ENCODE results near the gene PODXL2.

PODXL2 gene

DNA sequence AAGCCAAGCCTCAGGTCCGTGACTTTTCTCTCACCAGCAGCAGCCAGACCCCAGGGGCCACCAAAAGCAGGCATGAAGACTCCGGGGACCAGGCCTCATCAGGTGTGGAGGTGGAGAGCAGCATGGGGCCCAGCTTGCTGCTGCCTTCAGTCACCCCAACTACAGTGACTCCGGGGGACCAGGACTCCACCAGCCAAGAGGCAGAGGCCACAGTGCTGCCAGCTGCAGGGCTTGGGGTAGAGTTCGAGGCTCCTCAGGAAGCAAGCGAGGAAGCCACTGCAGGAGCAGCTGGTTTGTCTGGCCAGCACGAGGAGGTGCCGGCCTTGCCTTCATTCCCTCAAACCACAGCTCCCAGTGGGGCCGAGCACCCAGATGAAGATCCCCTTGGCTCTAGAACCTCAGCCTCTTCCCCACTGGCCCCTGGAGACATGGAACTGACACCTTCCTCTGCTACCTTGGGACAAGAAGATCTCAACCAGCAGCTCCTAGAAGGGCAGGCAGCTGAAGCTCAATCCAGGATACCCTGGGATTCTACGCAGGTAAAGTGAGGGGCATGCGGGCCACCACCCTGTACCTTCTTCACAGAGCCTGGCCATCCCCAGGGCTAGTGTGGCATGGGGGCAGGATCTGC, 31.8 kb downstream of the PODXL2 start:
- no peak for DNase-seq

DNA sequence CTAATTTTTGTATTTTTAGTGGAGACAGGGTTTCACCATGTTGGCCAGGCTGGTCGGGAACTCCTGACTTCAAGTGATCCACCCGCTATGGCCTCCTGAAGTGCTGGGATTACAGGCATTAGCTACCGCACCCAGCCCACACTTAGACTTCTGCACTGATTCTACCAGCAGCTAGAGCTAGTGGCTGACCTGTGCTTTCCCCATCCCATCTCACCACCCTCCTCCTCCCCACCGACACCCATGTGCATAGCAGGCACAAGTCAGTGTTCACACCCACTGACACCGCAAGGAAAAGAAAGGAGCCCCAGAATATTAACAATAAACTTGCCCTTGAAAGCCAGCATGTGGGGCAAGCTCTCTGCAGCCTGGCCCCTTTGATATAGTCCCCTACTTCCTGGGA, 32.6 kb downstream of the PODXL2 start:
- no peak for DNase-seq

DNA sequence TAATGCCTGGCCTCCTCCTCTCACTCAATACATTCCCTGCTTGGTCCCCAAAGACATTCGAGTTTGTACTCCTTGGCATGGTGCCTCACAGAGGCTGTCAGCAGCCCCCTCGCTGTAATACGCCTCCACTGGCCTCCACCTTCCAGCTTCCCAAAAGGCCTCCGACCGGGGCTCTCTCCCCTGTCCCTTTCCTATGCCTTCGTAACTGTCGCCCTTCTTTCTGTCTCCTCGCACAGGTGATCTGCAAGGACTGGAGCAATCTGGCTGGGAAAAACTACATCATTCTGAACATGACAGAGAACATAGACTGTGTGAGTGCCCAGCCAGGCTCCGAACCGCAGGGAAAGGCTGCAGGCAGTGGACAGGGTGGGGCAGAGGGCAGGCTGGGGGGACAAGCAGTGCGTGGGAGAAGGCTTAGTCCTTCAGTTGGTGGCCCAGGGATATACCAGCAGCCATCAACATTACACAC, 33.0 kb downstream of the PODXL2 start:
- DNase-seq: no peak

DNA sequence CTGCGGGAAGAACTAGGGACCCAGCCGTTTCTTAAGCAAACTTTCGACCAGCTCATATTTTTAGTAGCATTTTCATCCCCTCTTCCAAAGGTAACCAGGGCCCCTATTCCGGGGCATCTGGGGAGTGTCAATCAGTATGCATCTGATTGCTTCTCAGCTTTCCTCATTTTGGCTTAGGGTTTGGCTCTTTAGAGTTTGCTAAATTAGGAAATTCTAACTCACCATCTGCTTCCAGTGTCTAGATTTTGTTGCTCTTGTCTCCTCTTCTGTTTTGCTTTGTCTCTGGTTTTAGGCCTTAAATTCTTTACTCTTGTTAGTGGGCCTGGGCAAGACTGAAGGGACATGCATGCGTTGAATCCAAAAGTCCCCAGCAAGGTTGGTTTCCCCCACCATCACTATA, 34.2 kb downstream of the PODXL2 start:
- no peak for DNase-seq

DNA sequence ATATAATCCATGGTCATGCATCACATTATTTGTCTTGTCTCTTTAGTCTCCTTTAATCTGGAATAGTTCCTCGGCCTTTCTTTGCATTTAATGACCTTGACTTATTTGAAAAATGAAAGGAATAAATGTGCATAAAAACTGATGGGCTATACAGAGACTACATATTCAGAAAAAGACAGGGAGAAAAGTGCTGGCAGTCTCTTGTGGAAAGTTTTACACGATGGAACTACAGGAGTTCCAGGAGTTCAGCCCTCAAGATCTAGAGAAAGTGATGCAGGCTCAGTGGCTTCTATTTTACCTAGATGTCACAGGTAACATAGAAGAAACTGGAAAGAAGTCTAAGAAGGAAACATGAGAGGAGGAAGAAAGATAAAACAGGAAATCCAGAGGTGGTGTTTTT, 36.2 kb downstream of the PODXL2 start:
- no peak for DNase-seq

DNA sequence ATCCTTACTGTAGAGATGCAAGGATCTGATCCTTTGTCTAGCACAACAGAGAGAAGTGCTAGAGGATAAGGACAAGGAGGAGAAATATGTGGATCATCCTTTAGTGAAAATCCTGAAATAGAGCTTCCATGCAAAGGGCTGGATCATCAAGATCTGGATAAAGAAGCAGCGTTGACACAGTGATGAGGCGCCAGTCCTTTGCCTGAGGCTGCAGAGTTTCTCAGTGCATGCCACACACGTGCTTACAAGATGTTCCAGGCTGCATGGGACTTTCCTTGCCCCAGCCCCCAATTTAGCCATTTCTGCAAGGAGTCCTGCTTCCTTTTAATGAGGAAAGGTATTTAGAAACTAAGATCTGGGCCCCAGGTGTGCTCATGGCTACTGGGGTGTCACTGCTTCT, 36.6 kb downstream of the PODXL2 start:
- DNase-seq: no peak

DNA sequence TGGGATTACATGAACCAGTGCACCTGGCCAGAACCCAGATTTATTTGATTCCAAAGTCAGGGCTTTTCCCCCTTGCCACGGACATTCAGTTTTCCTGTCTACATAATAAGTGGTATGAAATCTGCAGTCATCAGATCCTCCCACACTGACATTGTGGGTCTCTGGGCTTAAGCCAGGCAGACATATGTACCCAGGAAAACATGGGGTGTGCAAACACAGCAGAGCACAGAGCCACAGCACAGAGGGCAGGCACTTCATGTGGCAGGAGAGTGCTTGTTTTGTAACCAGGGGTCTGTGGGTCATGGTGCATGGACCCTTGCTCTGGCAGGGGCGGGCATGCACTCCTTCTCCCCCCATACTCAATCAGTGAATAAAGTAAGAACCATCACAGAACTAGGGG, 37.7 kb downstream of the PODXL2 start:
- DNase-seq: no peak

DNA sequence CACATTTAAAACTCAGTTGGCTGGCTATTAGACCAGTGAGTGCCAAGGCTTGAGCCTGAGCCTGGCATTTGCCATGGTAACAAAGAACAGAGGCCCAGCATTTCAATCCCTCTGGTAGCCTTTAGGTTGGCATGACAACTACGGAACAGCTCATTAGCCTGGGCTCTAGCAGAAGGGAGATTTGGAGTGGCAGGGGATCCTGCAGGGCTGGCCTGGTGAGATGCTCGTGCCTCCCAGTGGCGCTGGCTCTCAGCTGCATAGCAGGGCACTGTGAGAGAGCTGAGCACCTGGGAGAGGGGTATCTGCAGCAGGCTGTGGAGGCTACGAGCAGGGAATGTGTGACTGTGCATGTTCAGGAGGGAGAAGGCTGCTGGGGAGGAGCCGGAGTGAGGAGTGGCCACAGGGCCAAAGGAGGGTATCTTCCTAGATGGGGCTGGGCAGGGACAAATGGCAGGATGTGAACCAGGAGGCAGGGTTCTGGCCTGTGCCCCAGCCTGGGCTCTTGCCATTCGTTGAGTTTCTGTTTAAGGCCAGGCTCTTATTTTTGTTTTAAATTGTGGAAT, 38.2 kb downstream of the PODXL2 start:
- no peak for DNase-seq

DNA sequence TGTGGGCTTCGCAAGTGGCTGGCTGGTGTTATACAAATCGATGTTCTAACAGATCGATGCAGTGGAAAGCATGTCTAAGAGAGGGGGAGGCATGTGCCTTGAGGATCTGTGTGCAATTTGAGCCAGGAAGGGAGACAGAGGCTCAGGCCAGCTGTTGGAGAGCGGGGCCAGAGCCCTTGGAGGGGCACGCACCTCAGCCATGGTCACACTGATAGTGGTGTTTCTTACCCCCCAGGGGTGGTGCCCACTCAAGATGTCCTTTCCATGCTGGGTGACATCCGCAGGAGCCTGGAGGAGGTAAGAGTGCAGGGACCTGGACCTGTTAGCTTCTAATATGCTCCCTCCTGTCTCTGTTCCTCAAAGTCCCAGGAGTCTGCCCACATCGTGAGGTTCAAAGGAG, 39.9 kb downstream of the PODXL2 start:
- DNase-seq: no peak

DNA sequence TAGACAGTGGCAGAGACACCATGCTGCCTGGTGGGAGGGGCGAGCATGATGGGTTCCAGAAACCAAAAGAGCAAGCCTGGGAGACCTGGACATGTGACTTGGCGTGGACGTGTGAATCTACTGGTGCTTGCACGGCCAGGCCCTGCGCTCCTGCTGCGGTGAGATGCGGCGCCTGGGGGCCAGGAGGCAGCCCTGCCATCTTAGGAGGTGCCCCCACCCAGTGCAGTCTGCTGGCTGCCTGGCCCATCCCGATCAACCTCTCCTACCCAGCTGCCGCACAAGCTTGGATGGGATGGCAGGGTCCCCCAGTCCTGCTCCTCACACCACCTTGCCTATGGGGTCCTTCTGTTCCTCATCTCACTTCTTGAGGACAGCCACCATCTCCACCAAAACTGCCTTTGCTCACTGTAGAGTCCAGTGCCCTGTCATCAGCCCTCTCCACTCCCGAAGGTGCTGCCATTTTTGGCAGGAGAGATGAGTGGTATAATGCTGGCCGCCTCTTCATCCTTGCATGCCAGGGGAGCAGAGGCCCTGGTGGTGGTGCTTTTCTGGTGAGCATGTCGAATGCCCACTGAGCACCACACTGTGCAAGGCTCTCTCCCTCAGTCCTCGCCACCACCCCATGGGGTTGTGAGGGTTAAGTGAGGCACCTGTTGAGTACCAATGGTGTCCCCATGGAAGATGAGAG, 40.7 kb downstream of the PODXL2 start:
- no peak for DNase-seq

DNA sequence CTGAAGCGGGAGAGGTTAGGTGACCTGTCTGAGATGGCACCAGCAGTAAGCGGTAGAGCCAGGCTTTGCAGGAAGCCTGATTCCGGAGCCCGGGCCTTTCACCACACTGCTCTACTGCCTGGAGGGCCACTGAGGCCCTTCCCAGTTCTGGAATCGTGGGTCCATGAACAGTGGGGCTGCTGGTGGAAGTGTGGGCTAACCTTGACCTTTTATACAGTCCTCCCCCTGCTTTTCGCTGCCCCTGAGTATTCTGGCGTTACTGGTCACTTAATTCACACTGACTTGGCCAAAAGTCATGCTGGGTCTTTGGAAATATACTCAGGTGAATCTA, 41.2 kb downstream of the PODXL2 start:
- no peak for DNase-seq

DNA sequence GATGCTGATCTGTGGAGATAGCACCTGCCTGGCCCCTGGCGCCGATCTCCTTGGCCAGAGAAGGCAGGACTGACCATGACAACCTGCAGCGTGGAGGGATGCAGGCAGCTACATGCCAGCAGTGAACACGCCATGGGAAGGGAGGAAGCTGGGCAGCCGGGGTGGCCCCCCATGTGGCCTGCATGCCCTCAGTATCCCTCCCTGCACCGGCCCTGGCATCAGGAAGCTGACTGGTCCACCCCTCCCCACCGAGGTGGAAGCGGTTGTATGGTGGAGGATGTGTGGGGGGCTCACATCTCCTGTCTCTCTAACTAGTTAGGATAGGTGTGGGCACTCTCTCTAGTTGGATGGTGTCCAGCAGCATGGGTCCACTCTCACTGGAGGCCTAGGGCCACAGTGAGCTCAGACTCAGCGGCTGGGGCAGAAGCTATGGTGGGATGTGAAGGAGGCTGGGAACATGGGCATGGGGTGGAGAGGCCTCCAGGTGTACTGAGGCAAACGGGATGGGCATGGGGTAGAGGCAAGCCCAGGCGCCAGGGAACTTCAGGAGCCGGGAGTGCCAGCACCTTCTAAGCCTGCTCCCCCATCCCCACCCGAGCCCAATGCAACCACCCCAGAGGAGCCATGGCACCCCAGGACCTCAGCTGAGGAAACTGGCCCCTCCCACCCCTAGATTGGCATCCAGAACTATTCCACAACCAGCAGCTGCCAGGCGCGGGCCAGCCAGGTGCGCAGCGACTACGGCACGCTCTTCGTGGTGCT, 42.0 kb downstream of the PODXL2 start:
- DNase-seq: no peak

DNA sequence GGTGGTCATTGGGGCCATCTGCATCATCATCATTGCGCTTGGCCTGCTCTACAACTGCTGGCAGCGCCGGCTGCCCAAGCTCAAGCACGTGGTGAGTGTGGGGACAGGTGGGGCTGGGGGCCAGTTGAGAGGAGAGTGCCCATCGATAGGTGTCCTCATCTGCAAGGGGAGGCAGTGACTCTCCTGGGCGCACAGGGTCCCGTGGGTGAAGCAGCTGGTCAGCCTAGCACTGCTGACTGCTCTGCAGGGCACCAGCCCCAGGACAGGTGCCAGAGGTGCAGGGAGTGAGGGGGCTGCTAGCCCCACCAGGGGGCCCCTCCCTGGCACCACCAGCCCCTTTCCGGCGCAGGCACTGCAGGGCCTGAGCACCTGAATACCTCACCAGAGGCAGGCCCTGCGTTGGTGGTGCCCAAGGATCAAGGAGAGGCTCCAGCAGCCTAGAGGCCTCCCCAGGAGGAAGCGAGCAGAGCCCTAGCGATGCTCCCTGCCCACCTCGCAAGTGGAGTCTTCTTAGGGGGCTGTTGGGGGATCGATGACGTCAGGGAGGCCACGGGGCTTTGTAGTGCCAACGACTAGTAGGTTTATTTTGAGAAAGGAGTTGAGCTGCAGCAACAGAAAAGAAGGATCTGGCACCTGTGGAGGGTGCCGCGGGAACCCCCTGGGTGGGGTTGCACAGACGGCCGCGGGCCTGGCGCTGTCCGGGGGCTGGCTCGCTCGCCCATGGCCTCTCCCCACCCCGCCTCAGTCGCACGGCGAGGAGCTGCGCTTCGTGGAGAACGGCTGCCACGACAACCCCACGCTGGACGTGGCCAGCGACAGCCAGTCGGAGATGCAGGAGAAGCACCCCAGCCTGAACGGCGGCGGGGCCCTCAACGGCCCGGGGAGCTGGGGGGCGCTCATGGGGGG, 42.8 kb downstream of the PODXL2 start:
- DNase-seq: no peak

DNA sequence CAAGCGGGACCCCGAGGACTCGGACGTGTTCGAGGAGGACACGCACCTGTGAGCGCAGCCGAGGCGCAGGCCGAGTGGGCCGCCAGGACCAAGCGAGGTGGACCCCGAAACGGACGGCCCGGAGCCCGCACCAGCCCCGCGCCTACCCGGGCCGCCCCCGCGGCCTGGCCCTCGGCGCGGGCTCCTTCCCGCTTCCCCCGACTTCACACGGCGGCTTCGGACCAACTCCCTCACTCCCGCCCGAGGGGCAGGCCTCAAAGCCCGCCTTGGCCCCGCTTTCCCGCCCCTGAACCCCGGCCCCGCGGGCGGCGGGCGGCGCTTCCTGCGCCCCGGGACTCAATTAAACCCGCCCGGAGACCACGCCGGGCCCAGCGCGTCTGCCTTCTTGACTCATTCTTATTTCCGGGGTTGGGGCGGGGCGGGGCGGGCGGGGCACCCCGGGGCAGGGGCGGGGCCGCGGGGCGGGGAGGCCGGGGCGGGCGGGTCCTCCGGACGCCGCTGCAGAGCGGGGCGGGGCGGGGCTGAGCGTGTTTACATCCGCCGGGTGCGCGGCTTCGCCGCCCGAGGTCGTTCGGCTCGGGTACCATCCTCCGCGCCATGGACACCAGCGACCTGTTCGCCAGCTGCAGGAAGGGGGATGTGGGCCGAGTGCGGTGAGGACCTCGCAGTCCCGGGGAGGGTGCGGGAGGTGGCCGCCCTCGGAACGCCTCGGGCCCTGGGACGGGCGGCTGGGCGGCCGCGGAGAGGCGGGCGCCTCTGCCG, 43.6 kb downstream of the PODXL2 start, which contains the start of gene ABTB1:
TSS of gene ABTB1 (plus strand) at position 524 of the 762 bp plus-strand sequence. CDS start at position 598, 74 bp downstream.
- DNase-seq: peak; percentile 87

DNA sequence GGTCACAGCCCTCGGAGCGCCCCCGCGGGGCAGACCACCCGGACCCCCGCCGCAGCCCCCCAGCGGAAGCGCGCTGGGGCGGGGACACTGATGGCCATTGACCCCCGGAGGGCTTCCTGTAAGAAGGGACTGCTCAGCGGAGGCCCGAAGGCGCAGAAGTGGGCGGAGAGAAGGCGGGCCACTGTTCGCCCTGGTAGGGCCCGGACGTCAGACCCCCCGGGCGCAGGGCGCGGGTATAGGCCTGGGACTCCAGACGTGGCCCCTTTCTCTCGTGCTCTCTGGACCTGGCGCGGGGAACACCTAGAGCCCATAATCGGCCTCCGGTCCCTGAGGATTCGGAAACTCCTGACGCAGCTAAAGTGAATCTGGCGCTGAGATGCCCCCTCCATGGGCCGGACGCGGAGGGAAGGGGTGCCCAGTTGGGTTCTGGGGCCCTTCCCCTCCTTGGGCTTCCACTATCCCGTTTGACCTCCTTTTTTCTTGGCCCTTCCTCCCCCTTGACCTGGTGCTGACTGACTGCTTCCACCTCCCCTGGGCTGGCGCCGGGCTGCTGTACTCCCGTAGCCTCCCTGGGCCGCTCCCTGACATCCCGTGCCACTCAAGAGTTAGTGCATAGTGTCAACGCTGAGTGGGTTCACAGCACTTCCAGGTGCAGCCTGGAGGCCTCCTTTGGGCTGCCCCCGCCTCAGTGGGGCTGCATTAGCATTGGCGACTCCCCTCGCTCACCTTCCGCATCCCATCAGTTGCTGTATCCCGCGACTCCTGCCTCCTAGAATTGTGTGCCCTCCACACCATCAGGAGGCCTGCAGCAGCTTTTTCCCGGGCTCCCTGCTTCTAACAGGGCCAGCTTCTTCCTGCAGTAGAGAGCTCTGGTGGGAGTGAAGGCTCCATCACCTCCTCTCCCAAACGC, 44.5 kb downstream of the PODXL2 start:
- no peak for DNase-seq

DNA sequence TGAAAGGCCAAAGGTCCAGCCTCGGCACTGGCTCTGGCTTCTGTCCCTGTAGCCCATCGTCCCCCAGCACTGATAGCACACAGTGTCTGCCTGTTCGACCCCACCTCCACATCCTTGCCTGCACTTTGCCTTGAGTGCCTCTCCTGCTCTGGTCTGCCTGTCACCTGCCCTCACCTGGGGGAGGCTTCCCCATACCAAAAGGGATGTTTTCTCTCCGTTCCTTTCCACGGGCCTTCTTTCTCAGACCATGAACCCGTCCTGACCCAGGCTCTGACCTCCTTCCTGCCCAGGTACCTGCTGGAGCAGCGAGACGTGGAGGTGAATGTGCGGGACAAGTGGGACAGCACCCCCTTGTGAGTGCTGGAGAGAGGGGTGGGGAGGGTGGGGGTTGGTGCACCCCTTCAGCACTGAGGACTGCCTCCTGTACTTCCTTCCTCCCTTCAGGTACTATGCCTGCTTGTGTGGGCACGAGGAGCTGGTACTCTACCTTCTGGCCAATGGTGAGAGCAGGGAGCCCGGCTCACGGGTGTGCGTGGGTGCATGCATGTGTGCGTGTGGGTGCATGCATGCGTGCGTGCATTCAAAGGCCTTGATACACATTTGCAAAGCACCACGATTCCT, 45.2 kb downstream of the PODXL2 start:
- DNase-seq: no peak

DNA sequence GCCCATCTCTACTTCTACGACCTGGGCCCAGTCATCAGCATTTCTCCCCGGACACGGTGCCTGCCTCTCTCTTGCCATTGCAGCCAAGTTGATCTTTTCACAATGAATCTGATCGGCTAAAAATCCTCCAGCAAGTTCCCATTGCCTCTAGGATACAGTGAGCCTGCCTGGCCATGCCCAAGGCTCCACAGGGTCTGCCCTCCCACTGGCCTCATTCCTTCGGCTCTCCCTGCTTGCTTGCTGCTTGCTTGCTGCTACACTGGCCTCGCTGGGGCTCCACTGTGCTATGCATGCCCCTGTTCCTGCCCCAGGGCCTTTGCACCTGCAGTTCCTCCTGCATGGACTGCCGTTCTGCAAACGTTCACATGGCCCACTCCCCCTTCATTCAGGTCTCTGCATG, 45.8 kb downstream of the PODXL2 start:
- no peak for DNase-seq

DNA sequence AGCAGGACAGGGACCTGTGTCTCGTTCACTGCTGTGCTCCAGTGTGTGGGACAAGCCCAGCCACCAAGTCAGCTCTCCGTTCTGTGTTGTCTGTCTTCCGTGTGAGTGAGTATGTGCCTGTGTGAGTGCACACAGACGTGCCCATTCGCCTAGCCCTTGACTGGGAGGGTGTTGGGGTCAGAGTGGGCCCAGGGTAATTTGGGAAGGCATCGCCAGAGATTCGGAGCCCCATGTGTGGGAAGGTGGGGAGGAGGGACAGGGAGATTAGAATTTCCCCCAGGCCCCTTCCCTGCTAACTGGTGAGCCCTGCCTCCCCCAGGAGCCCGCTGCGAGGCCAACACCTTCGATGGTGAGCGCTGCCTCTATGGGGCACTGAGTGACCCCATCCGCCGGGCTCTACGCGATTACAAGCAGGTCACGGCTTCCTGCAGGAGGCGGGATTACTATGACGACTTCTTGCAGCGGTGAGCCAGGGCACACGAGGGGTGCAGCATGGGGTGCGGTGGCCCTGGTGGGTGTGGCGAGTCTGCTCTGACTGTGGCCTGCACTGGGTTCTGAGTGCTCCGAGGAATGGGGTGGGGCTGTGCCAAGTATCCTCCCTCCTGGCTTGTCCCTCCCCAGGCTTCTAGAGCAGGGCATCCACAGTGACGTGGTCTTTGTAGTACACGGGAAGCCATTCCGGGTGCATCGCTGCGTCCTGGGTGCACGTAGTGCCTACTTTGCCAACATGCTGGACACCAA, 46.8 kb downstream of the PODXL2 start:
- peak; percentile 4 for DNase-seq

DNA sequence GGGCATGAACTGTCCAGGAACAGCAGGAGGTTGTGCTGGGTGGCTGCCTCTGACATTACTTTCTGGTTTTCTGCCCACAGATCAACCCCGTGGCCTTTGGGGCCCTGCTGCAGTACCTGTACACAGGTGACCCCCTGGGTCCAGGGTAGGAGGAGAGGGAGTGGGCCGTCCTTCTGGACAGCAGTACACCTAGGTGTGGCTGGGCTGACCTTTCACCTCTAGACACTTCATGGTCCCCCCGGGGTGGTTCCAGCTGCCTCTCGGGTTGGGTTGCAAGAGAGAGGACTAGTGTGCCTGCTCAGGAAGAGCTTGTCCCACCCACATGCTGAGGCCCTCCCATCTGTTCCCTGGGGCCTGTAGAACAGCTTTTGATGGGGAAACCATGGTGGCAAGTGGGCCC, 47.5 kb downstream of the PODXL2 start:
- DNase-seq: no peak
